WTC11 (cell line): ENCODE data around the gene VAV2. TPM values are rescaled to one million over a fixed set of nuclear protein-coding genes. Genes with fewer than 3 reads are reported as not detected.

Source experiments
- ATAC-seq: fragments of 200-7000 bp; cut with Tn5 transposase; 2 replicates; pipeline ENCODE4 v1.10.0; 2021; ENCODE audit warnings: mild to moderate bottlenecking, moderate library complexity
- CTCF ChIA-PET: fragments of 300-600 bp; sonication (Branson Sonifier 250); formaldehyde crosslinking; loops from one replicate; lab custom pipeline; 2021; ENCODE audit warnings: antibody characterized with exemption; lab: Charles Lee
- POLR2A ChIA-PET: fragments of 350-600 bp; sonication (Branson Sonifier 250); formaldehyde crosslinking; loops from one replicate; lab custom pipeline; 2021; ENCODE audit warnings: antibody characterized with exemption; lab: Charles Lee
- DNase-seq: peaks from one replicate; pipeline ENCODE4 v3.0.0; 2021; ENCODE audit warnings: low spot score
- H3K27ac Mint-ChIP-seq: 2 replicates; pipeline ENCODE4 v1.8.0; 2021; ENCODE audit warnings: mixed read lengths
- H3K27me3 Mint-ChIP-seq: 2 replicates; pipeline ENCODE4 v1.8.0; 2021; ENCODE audit warnings: low read depth, mild to moderate bottlenecking, moderate library complexity, mixed read lengths
- H3K36me3 Mint-ChIP-seq: 2 replicates; pipeline ENCODE4 v1.8.0; 2021; ENCODE audit warnings: mixed read lengths
- H3K4me1 Mint-ChIP-seq: 2 replicates; pipeline ENCODE4 v1.8.0; 2022; ENCODE audit warnings: mixed read lengths
- H3K4me3 Mint-ChIP-seq: 2 replicates; pipeline ENCODE4 v1.8.0; 2021; ENCODE audit warnings: mild to moderate bottlenecking, moderate library complexity, mixed read lengths
- H3K9me3 Mint-ChIP-seq: 2 replicates; pipeline ENCODE4 v1.8.0; 2021; ENCODE audit warnings: mixed read lengths
- ATF1 ChIP-seq: sonication (generic); formaldehyde crosslinking; IDR thresholded peaks from 2 replicates; pipeline ENCODE4 v1.8.1; 2023; ENCODE audit warnings: mild to moderate bottlenecking, moderate library complexity, missing genetic modification reagents
- NFE2L1 ChIP-seq: sonication (generic); formaldehyde crosslinking; IDR thresholded peaks from 2 replicates; pipeline ENCODE4 v1.8.1; 2023; ENCODE audit warnings: missing genetic modification reagents
- RELA ChIP-seq: sonication (generic); formaldehyde crosslinking; IDR thresholded peaks from 2 replicates; pipeline ENCODE4 v1.8.1; 2022; ENCODE audit warnings: missing genetic modification reagents, mild to moderate bottlenecking, borderline replicate concordance
- SOX15 ChIP-seq: fragments of 250-450 bp; sonication (Bioruptor Pico); IDR thresholded peaks from 2 replicates; pipeline ENCODE4 v1.9.0; 2021; ENCODE audit warnings: mild to moderate bottlenecking
- SP1 ChIP-seq: sonication (generic); formaldehyde crosslinking; conservative IDR thresholded peaks from 2 replicates; pipeline ENCODE4 v1.8.1; 2022; ENCODE audit warnings: missing genetic modification reagents
- TEAD1 ChIP-seq: sonication (generic); formaldehyde crosslinking; IDR thresholded peaks from 2 replicates; pipeline ENCODE4 v1.8.0; 2022; ENCODE audit warnings: mild to moderate bottlenecking, missing genetic modification reagents
- TEAD4 ChIP-seq: sonication (generic); formaldehyde crosslinking; IDR thresholded peaks from 2 replicates; pipeline ENCODE4 v1.8.0; 2022; ENCODE audit warnings: mild to moderate bottlenecking, missing genetic modification reagents
- ZBTB21 ChIP-seq: sonication (generic); formaldehyde crosslinking; IDR thresholded peaks from 2 replicates; pipeline ENCODE4 v1.8.1; 2023; ENCODE audit warnings: mild to moderate bottlenecking, missing genetic modification reagents, borderline replicate concordance
- ZNF121 ChIP-seq: sonication (generic); formaldehyde crosslinking; IDR thresholded peaks from 2 replicates; pipeline ENCODE4 v1.8.0; 2023; ENCODE audit warnings: missing genetic modification reagents
- ZNF219 ChIP-seq: sonication (generic); formaldehyde crosslinking; IDR thresholded peaks from 2 replicates; pipeline ENCODE4 v1.8.0; 2023; ENCODE audit warnings: missing genetic modification reagents, mild to moderate bottlenecking, borderline replicate concordance
- ZNF263 ChIP-seq: sonication (generic); formaldehyde crosslinking; IDR thresholded peaks from 2 replicates; pipeline ENCODE4 v1.8.1; 2022; ENCODE audit warnings: low read depth, mild to moderate bottlenecking, moderate library complexity, missing genetic modification reagents
- ZNF396 ChIP-seq: fragments of 250-450 bp; sonication (Bioruptor Pico); IDR thresholded peaks from 2 replicates; pipeline ENCODE4 v1.8.0; 2021; ENCODE audit warnings: mild to moderate bottlenecking, moderate library complexity, borderline replicate concordance
- ZNF416 ChIP-seq: fragments of 250-450 bp; sonication (Bioruptor Pico); IDR thresholded peaks from 2 replicates; pipeline ENCODE4 v1.9.0; 2021; ENCODE audit warnings: mild to moderate bottlenecking, inconsistent platforms
- ZNF423 ChIP-seq: fragments of 250-450 bp; sonication (Bioruptor Pico); IDR thresholded peaks from 2 replicates; pipeline ENCODE4 v2.1.2; 2022; ENCODE audit warnings: mild to moderate bottlenecking, moderate library complexity
- total RNA-seq: library from RNA; stranded (reverse); gene quantifications from 3 replicates; pipeline ENCODE4 v1.2.3, GENCODE V29; 2021
- TF ChIP-seq, protein P1 (sequence below): sonication (generic); formaldehyde crosslinking; IDR thresholded peaks from 2 replicates; pipeline ENCODE4 v1.8.0; 2022; ENCODE audit warnings: mild to moderate bottlenecking, missing genetic modification reagents
- TF ChIP-seq, protein P2 (sequence below): sonication (generic); formaldehyde crosslinking; IDR thresholded peaks from 2 replicates; pipeline ENCODE4 v1.8.0; 2022; ENCODE audit warnings: mild to moderate bottlenecking, missing genetic modification reagents
- TF ChIP-seq, protein P3 (sequence below): sonication (generic); formaldehyde crosslinking; IDR thresholded peaks from 2 replicates; pipeline ENCODE4 v1.8.1; 2022; ENCODE audit warnings: mild to moderate bottlenecking, missing genetic modification reagents, moderate library complexity, borderline replicate concordance
- TF ChIP-seq, protein P4 (sequence below): fragments of 200-600 bp; IDR thresholded peaks from 2 replicates; pipeline ENCODE4 v1.8.0; 2022; ENCODE audit warnings: antibody characterized with exemption
- TF ChIP-seq, protein P5 (sequence below): sonication (generic); formaldehyde crosslinking; IDR thresholded peaks from 2 replicates; pipeline ENCODE4 v1.8.1; 2023; ENCODE audit warnings: mild to moderate bottlenecking, missing genetic modification reagents
- TF ChIP-seq, protein P6 (sequence below): sonication (generic); formaldehyde crosslinking; IDR thresholded peaks from 2 replicates; pipeline ENCODE4 v1.8.0; 2022; ENCODE audit warnings: mild to moderate bottlenecking, missing genetic modification reagents

The VAV2 gene
- total RNA-seq, 1 experiment from 2014 or later, result 39.7 TPM

DNA sequence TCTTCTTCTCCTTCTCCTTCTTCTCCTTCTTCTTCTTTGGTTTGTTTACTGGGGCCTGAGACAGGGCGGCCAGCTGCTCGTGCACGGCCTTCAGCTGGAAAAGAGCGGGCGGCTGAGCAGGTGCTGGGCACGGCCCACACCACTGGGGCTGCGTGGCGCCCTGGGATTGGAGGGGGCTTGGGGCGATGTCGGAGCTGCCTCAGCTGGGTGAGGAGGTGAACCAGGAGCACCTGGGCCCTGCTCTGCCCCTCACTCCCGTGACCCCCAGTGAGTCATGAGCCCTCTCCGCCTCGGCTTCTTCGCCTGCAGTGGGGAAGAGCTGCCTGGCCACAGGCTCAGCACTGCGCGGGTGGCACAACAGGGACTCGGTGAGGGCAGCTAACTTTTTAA, 48.0 kb upstream of the VAV2 start (continued):
- TF ChIP-seq, protein P1, sequence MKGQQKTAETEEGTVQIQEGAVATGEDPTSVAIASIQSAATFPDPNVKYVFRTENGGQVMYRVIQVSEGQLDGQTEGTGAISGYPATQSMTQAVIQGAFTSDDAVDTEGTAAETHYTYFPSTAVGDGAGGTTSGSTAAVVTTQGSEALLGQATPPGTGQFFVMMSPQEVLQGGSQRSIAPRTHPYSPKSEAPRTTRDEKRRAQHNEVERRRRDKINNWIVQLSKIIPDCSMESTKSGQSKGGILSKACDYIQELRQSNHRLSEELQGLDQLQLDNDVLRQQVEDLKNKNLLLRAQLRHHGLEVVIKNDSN (CRISPR knock-in tag), result no peak
- no peak for TF ChIP-seq TEAD1 (CRISPR knock-in tag)
- no peak for TF ChIP-seq ZNF121

DNA sequence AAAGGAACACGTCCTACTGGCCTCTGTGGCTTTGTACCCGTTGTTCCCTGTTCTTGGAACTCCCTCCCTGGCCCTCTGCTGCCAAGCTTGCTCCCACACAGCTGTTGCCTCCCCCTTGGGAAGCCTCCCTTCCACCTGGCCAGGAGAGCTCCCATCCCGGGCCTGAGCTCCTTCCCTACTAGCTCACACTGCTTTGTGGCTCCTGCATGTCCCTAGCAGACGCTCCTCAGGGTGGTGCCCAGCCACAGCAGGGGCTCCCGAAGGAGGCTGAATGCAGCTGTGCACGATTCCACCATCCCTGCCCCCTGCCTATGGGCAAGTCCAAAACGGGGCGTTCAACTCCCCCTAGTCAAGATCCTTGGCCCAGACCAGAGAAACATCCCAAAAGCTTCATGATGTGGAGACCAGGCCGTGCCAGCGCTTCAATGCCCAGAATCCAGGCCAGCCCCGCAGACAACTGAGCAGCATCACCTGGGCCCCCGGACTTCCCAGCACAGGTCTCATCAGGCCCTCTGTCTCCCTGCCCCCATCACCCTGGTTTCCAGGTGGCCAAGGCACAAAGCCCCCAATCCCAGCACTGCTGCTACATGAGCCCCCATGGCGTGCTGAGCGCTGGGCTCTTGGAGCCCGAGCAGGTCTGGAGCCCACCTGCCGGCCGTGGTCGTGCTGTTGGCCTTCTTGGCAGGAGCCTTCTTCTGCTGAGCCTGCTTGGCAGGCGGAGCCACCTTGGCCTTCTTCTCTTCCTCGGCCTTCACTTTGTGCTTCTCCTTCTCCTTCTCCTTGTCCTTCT, 47.5 kb upstream of the VAV2 start:
- ATAC-seq (no peak), DNase-seq (no peak)
- Mint-ChIP-seq H3K27me3 (no peaks in the 10 kb centered on the region), H3K4me1 (no peaks in the 10 kb centered on the region), H3K36me3 (peaks cover 61% of the 10 kb centered on the region), H3K4me3 (no peak overlapping the region), H3K9me3 (no peaks in the 10 kb centered on the region), H3K27ac (no peak overlapping the region)
- TF ChIP-seq TEAD4 (CRISPR knock-in tag) (no peak), SP1 (no peak)
- CTCF ChIA-PET, result no interaction called here
- POLR2A ChIA-PET, result no interaction called here

DNA sequence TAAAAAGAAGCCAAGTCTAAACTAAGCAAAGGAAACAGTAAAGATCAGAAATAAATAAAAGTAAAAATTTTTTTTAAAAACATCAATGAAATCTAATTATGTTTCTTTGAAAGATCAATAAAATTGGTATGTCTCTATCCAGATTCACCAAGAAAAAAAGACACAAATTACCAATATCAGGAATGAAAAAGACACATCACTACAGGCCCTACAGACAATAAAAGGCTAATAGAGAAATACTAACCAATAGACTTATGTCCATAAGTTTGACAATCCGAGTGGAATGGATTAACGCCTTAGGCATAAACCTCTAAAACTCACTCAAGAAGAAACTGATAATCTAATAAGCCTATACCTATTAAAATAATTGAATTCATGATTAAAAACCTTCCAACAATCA, 45.5 kb upstream of the VAV2 start:
- Mint-ChIP-seq H3K4me3 (no peak overlapping the region), H3K27ac (no peak overlapping the region), H3K9me3 (no peaks in the 10 kb centered on the region), H3K36me3 (peaks cover 63% of the 10 kb centered on the region), H3K4me1 (no peaks in the 10 kb centered on the region), H3K27me3 (no peaks in the 10 kb centered on the region)
- TF ChIP-seq, protein P2, sequence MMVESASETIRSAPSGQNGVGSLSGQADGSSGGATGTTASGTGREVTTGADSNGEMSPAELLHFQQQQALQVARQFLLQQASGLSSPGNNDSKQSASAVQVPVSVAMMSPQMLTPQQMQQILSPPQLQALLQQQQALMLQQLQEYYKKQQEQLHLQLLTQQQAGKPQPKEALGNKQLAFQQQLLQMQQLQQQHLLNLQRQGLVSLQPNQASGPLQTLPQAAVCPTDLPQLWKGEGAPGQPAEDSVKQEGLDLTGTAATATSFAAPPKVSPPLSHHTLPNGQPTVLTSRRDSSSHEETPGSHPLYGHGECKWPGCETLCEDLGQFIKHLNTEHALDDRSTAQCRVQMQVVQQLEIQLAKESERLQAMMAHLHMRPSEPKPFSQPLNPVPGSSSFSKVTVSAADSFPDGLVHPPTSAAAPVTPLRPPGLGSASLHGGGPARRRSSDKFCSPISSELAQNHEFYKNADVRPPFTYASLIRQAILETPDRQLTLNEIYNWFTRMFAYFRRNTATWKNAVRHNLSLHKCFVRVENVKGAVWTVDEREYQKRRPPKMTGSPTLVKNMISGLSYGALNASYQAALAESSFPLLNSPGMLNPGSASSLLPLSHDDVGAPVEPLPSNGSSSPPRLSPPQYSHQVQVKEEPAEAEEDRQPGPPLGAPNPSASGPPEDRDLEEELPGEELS, result no peak
- TF ChIP-seq ZNF416 (CRISPR knock-in tag), result no peak
- POLR2A ChIA-PET, result no interaction called here
- no peak for ATAC-seq
- no peak for DNase-seq
- CTCF ChIA-PET, result no interaction called here

DNA sequence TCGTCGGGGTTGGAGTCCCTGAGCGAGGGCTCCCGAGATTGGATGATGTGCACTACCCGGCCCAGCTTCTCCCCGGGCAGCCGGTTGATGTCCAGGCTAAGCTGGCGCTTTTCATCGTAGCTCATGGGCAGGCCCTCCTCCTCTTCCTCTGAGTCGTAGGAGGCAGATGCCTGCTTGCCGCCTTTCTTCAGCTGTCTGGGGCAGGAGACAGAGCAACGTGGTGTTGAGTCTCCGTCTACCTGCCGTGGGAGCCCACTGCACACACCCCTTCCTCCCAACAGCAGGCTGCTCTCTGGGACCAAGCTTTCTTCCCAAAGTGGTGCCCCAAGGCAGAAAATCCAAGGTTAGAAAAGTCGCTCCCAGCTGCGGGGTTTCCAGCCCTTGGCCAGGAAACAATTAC, 44.0 kb upstream of the VAV2 start:
- DNase-seq (no peak), ATAC-seq (no peak)
- H3K9me3 Mint-ChIP-seq, result no peaks in the 10 kb centered on the region
- peaks cover 62% of the 10 kb centered on the region for H3K36me3 Mint-ChIP-seq
- no peaks in the 10 kb centered on the region for H3K27me3 Mint-ChIP-seq
- CTCF ChIA-PET, result no interaction called here
- H3K4me3 Mint-ChIP-seq, result no peak overlapping the region
- H3K4me1 Mint-ChIP-seq, result no peaks in the 10 kb centered on the region
- H3K27ac Mint-ChIP-seq, result no peak overlapping the region
- POLR2A ChIA-PET, result no interaction called here
- TF ChIP-seq, protein P3, sequence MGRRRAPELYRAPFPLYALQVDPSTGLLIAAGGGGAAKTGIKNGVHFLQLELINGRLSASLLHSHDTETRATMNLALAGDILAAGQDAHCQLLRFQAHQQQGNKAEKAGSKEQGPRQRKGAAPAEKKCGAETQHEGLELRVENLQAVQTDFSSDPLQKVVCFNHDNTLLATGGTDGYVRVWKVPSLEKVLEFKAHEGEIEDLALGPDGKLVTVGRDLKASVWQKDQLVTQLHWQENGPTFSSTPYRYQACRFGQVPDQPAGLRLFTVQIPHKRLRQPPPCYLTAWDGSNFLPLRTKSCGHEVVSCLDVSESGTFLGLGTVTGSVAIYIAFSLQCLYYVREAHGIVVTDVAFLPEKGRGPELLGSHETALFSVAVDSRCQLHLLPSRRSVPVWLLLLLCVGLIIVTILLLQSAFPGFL, result no peak
- TF ChIP-seq ATF1 (CRISPR knock-in tag), result no peak
- no peak for TF ChIP-seq ZNF219 (CRISPR knock-in tag)
- TF ChIP-seq NFE2L1 (CRISPR knock-in tag), result no peak
- TF ChIP-seq, protein P4, sequence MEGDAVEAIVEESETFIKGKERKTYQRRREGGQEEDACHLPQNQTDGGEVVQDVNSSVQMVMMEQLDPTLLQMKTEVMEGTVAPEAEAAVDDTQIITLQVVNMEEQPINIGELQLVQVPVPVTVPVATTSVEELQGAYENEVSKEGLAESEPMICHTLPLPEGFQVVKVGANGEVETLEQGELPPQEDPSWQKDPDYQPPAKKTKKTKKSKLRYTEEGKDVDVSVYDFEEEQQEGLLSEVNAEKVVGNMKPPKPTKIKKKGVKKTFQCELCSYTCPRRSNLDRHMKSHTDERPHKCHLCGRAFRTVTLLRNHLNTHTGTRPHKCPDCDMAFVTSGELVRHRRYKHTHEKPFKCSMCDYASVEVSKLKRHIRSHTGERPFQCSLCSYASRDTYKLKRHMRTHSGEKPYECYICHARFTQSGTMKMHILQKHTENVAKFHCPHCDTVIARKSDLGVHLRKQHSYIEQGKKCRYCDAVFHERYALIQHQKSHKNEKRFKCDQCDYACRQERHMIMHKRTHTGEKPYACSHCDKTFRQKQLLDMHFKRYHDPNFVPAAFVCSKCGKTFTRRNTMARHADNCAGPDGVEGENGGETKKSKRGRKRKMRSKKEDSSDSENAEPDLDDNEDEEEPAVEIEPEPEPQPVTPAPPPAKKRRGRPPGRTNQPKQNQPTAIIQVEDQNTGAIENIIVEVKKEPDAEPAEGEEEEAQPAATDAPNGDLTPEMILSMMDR, result no peak
- TF ChIP-seq SOX15 (CRISPR knock-in tag), result no peak
- TF ChIP-seq ZBTB21, result no peak
- TF ChIP-seq, protein P5, sequence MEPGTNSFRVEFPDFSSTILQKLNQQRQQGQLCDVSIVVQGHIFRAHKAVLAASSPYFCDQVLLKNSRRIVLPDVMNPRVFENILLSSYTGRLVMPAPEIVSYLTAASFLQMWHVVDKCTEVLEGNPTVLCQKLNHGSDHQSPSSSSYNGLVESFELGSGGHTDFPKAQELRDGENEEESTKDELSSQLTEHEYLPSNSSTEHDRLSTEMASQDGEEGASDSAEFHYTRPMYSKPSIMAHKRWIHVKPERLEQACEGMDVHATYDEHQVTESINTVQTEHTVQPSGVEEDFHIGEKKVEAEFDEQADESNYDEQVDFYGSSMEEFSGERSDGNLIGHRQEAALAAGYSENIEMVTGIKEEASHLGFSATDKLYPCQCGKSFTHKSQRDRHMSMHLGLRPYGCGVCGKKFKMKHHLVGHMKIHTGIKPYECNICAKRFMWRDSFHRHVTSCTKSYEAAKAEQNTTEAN (CRISPR knock-in tag), result no peak
- TF ChIP-seq, protein P6, sequence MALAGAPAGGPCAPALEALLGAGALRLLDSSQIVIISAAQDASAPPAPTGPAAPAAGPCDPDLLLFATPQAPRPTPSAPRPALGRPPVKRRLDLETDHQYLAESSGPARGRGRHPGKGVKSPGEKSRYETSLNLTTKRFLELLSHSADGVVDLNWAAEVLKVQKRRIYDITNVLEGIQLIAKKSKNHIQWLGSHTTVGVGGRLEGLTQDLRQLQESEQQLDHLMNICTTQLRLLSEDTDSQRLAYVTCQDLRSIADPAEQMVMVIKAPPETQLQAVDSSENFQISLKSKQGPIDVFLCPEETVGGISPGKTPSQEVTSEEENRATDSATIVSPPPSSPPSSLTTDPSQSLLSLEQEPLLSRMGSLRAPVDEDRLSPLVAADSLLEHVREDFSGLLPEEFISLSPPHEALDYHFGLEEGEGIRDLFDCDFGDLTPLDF (CRISPR knock-in tag), result no peak
- no peak for TF ChIP-seq ZNF423 (CRISPR knock-in tag)
- no peak for TF ChIP-seq ZNF263 (CRISPR knock-in tag)
- no peak for TF ChIP-seq ZNF396 (CRISPR knock-in tag)
- TF ChIP-seq, protein P2, result no peak
- no peak for TF ChIP-seq ZNF416 (CRISPR knock-in tag)
- no peak for TF ChIP-seq RELA (CRISPR knock-in tag)
